Chondrocyte (in vitro differentiated cells): Measurements from ENCODE around the gene LEO1. TPM values are rescaled to one million over a fixed set of nuclear protein-coding genes. Genes with fewer than 3 reads are reported as not detected.
"Not testable (repeated sequence)": the region's sequence is repeated elsewhere in the genome, so short reads cannot be mapped to it uniquely, and the experiment has no call there.

Source experiments
- DNase-seq: peaks from one replicate; pipeline ENCODE4 v3.0.0; 2021; ENCODE audit warnings: mixed read lengths, low spot score
- H3K27ac Mint-ChIP-seq: one replicate; pipeline ENCODE4 v1.8.0; 2021; ENCODE audit warnings: mild to moderate bottlenecking, moderate library complexity, mixed read lengths; ENCODE audit not compliant: unreplicated experiment
- H3K27me3 Mint-ChIP-seq: 2 replicates; pipeline ENCODE4 v1.8.0; 2021; ENCODE audit warnings: low read depth, mixed read lengths
- H3K36me3 Mint-ChIP-seq: 2 replicates; pipeline ENCODE4 v1.8.0; 2021; ENCODE audit warnings: low read depth, mixed read lengths
- H3K4me1 Mint-ChIP-seq: 2 replicates; pipeline ENCODE4 v1.8.0; 2021; ENCODE audit warnings: low read depth, mild to moderate bottlenecking, mixed read lengths
- H3K4me3 Mint-ChIP-seq: one replicate; pipeline ENCODE4 v1.8.0; 2021; ENCODE audit warnings: mild to moderate bottlenecking, moderate library complexity, mixed read lengths; ENCODE audit not compliant: unreplicated experiment
- H3K9me3 Mint-ChIP-seq: 2 replicates; pipeline ENCODE4 v1.8.0; 2021; ENCODE audit warnings: low read depth, mixed read lengths
- CTCF ChIP-seq: fragments of 200-600 bp; sonication (generic); IDR thresholded peaks from 2 replicates; pipeline ENCODE4 v1.5.0; 2021; ENCODE audit warnings: antibody characterized with exemption, mild to moderate bottlenecking, moderate library complexity
- total RNA-seq: library from RNA; stranded (reverse); gene quantifications from 3 replicates; pipeline ENCODE4 v1.2.1, GENCODE V29; 2021

Gene LEO1
- total RNA-seq, 1 donor from 2014 or later = 17.5 TPM

GRCh38 chr15:52006702-52007340 is 35.2 kb upstream of the LEO1 start:
- H3K27ac Mint-ChIP-seq = no peak overlapping the region

GRCh38 chr15:52005748-52006701 is 34.4 kb upstream of the LEO1 start:
- H3K27ac Mint-ChIP-seq = no peak overlapping the region
- no peak for DNase-seq
- H3K9me3 Mint-ChIP-seq = no peaks in the 10 kb centered on the region
- H3K4me1 Mint-ChIP-seq = peaks cover 10% of the 10 kb centered on the region
- no peaks in the 10 kb centered on the region for H3K36me3 Mint-ChIP-seq
- H3K4me3 Mint-ChIP-seq = no peak overlapping the region
- no peak for TF ChIP-seq CTCF
- no peaks in the 10 kb centered on the region for H3K27me3 Mint-ChIP-seq

More at GRCh38 chr15:52006702-52007340, 35.2 kb upstream of the LEO1 start:
- TF ChIP-seq CTCF = no peak
- DNase-seq = no peak
- Mint-ChIP-seq H3K4me3 (no peak overlapping the region), H3K36me3 (no peaks in the 10 kb centered on the region), H3K4me1 (peaks cover 10% of the 10 kb centered on the region), H3K27me3 (no peaks in the 10 kb centered on the region), H3K9me3 (no peaks in the 10 kb centered on the region)

GRCh38 chr15:52004806-52005205 is 33.2 kb upstream of the LEO1 start:
- H3K4me1 Mint-ChIP-seq = peaks cover 10% of the 10 kb centered on the region
- TF ChIP-seq CTCF = no peak
- H3K36me3 Mint-ChIP-seq = no peaks in the 10 kb centered on the region
- DNase-seq = no peak
- no peaks in the 10 kb centered on the region for H3K9me3 Mint-ChIP-seq
- H3K27ac Mint-ChIP-seq = no peak overlapping the region
- no peak overlapping the region for H3K4me3 Mint-ChIP-seq
- no peaks in the 10 kb centered on the region for H3K27me3 Mint-ChIP-seq

GRCh38 chr15:52003710-52004109 is 32.1 kb upstream of the LEO1 start:
- Mint-ChIP-seq H3K4me1 (peaks cover 10% of the 10 kb centered on the region), H3K27ac (no peak overlapping the region), H3K27me3 (no peaks in the 10 kb centered on the region), H3K9me3 (no peaks in the 10 kb centered on the region), H3K4me3 (no peak overlapping the region), H3K36me3 (no peaks in the 10 kb centered on the region)
- TF ChIP-seq CTCF = no peak
- no peak for DNase-seq

- not testable (repeated sequence) for H3K4me1 Mint-ChIP-seq, H3K36me3 Mint-ChIP-seq, H3K27me3 Mint-ChIP-seq, DNase-seq, H3K9me3 Mint-ChIP-seq, H3K4me3 Mint-ChIP-seq, H3K27ac Mint-ChIP-seq
These were observed 31.5 kb upstream of the LEO1 start for GRCh38 chr15:52003089-52003488.
